Measurements from ENCODE around the gene TMC6.

GRCh38 chr17:78170692-78171590, 42.4 kb upstream of the TMC6 start:
- no peak for TF ChIP-seq CTCF (IDR thresholded peaks at IDR 0.05)
- no peak for TF ChIP-seq POLR2A (IDR thresholded peaks at IDR 0.05)
- no peak for TF ChIP-seq POLR2AphosphoS5 (IDR thresholded peaks at IDR 0.05; ENCODE audit: insufficient read depth in 1 of 2, low read depth in 1 of 2)

All from vagina (tissue), 2 donors.